H9 (cell line): Measurements from ENCODE around the gene NEDD4L. TPM values are rescaled to one million over a fixed set of nuclear protein-coding genes. Genes with fewer than 3 reads are reported as not detected.
A peak's percentile ranks its signal among the peaks of the same experiment; 100 is the strongest.

ENCODE experiments used
- DNase-seq: peaks from one replicate; pipeline ENCODE4 v3.0.0-alpha.2; 2017
- H2AFZ ChIP-seq: one replicate; pipeline ENCODE4 v1.6.1; 2013; ENCODE audit warnings: mild to moderate bottlenecking, low read length, control low read depth, moderate library complexity
- H2AK5ac ChIP-seq: 2 replicates; pipeline ENCODE4 v1.6.1; 2013; ENCODE audit warnings: low read length, control low read depth, mixed read lengths; ENCODE audit not compliant: insufficient read length
- H2BK120ac ChIP-seq: one replicate; pipeline ENCODE4 v1.6.1; 2013; ENCODE audit warnings: low read depth, mild to moderate bottlenecking, low read length, control low read depth, inconsistent platforms; ENCODE audit not compliant: poor library complexity, severe bottlenecking
- H2BK12ac ChIP-seq: 2 replicates; pipeline ENCODE4 v1.6.1; 2013; ENCODE audit warnings: low read length, control low read depth, mixed read lengths, low read depth; ENCODE audit not compliant: insufficient read length
- H2BK15ac ChIP-seq: 2 replicates; pipeline ENCODE4 v1.6.1; 2013; ENCODE audit warnings: low read depth, low read length, control low read depth
- H2BK20ac ChIP-seq: one replicate; pipeline ENCODE4 v1.6.1; 2013; ENCODE audit warnings: low read depth, mild to moderate bottlenecking, low read length, control low read depth, inconsistent platforms; ENCODE audit not compliant: poor library complexity, severe bottlenecking
- H2BK5ac ChIP-seq: 2 replicates; pipeline ENCODE4 v1.6.1; 2013; ENCODE audit warnings: low read length, control low read depth, mixed read lengths; ENCODE audit not compliant: insufficient read length
- H3K14ac ChIP-seq: 2 replicates; pipeline ENCODE4 v1.6.1; 2013; ENCODE audit warnings: low read length, control low read depth; ENCODE audit not compliant: insufficient read depth
- H3K18ac ChIP-seq: 2 replicates; pipeline ENCODE4 v1.6.1; 2013; ENCODE audit warnings: low read depth, mild to moderate bottlenecking, mixed read lengths, low read length, control low read depth; ENCODE audit not compliant: insufficient read length
- H3K23ac ChIP-seq: 2 replicates; pipeline ENCODE4 v1.6.1; 2013; ENCODE audit warnings: low read length, control low read depth, mixed read lengths, low read depth; ENCODE audit not compliant: insufficient read length
- H3K23me2 ChIP-seq: 2 replicates; pipeline ENCODE4 v1.6.1; 2013; ENCODE audit warnings: low read depth, mild to moderate bottlenecking, mixed read lengths, low read length, control low read depth; ENCODE audit not compliant: insufficient read length, poor library complexity, severe bottlenecking
- H3K27ac ChIP-seq: 2 replicates; pipeline ENCODE4 v1.5.1; 2013; ENCODE audit warnings: low read length, control low read depth, mixed read lengths, low read depth; ENCODE audit not compliant: insufficient read length
- H3K27me3 ChIP-seq: 2 replicates; pipeline ENCODE4 v1.6.1; 2013; ENCODE audit warnings: low read length, control low read depth, inconsistent platforms; ENCODE audit not compliant: insufficient read depth
- H3K4ac ChIP-seq: 2 replicates; pipeline ENCODE4 v1.6.1; 2013; ENCODE audit warnings: low read depth, mild to moderate bottlenecking, control low read depth, inconsistent platforms, low read length, moderate library complexity
- H3K4me1 ChIP-seq: 2 replicates; pipeline ENCODE4 v1.6.1; 2013; ENCODE audit warnings: low read length, control low read depth, inconsistent platforms; ENCODE audit not compliant: insufficient read depth
- H3K4me2 ChIP-seq: 2 replicates; pipeline ENCODE4 v1.6.1; 2013; ENCODE audit warnings: low read length, control low read depth, mixed read lengths; ENCODE audit not compliant: insufficient read length, insufficient read depth
- H3K56ac ChIP-seq: 2 replicates; pipeline ENCODE4 v1.6.1; 2013; ENCODE audit warnings: low read depth, mild to moderate bottlenecking, mixed read lengths, low read length, control low read depth; ENCODE audit not compliant: insufficient read length
- H3K79me1 ChIP-seq: 2 replicates; pipeline ENCODE4 v1.6.1; 2013; ENCODE audit warnings: low read depth, mild to moderate bottlenecking, moderate library complexity, low read length, control low read depth, inconsistent platforms; ENCODE audit not compliant: insufficient read depth, poor library complexity, severe bottlenecking
- H3K79me2 ChIP-seq: 2 replicates; pipeline ENCODE4 v1.6.1; 2013; ENCODE audit warnings: low read length, control low read depth, inconsistent platforms; ENCODE audit not compliant: insufficient read depth
- H3K9ac ChIP-seq: 2 replicates; pipeline ENCODE4 v1.6.1; 2013; ENCODE audit warnings: low read length, control low read depth, mixed read lengths; ENCODE audit not compliant: insufficient read length; ENCODE audit errors: extremely low read depth
- H3K9me3 ChIP-seq: one replicate; pipeline ENCODE4 v1.6.1; 2013; ENCODE audit warnings: low read depth, low read length, inconsistent platforms; ENCODE audit not compliant: control insufficient read depth
- H3T11ph ChIP-seq: one replicate; pipeline ENCODE4 v1.6.1; 2013; ENCODE audit warnings: mild to moderate bottlenecking, low read length, control low read depth, inconsistent platforms
- H4K20me1 ChIP-seq: one replicate; pipeline ENCODE4 v1.6.1; 2013; ENCODE audit not compliant: control insufficient read depth, insufficient read length, insufficient read depth
- H4K5ac ChIP-seq: 2 replicates; pipeline ENCODE4 v1.6.1; 2013; ENCODE audit warnings: low read depth, mild to moderate bottlenecking, mixed read lengths, low read length, control low read depth; ENCODE audit not compliant: insufficient read length
- H4K8ac ChIP-seq: replicated peaks from 2 replicates; pipeline ENCODE4 v1.6.1; 2013; ENCODE audit warnings: low read length, control low read depth, mixed read lengths, low read depth; ENCODE audit not compliant: insufficient read length
- H4K91ac ChIP-seq: 2 replicates; pipeline ENCODE4 v1.6.1; 2013; ENCODE audit warnings: low read depth, mild to moderate bottlenecking, moderate library complexity, mixed read lengths, low read length, control low read depth; ENCODE audit not compliant: insufficient read length
- H3K27ac Mint-ChIP-seq, 3 experiments: 2 replicates in 2 of 3; 3 replicates in 1 of 3; pipeline ENCODE4 v1.8.0; 2020 to 2021; ENCODE audit warnings: mixed read lengths in 3 of 3, mild to moderate bottlenecking in 1 of 3, moderate library complexity in 1 of 3
- H3K27me3 Mint-ChIP-seq: 2 replicates; pipeline ENCODE4 v1.8.0; 2021; ENCODE audit warnings: low read depth, mild to moderate bottlenecking, moderate library complexity, mixed read lengths
- H3K36me3 Mint-ChIP-seq, 3 experiments: 2 replicates in 2 of 3; 3 replicates in 1 of 3; pipeline ENCODE4 v1.8.0; 2020 to 2021; ENCODE audit warnings: low read depth in 3 of 3, mixed read lengths in 3 of 3; ENCODE audit not compliant: insufficient read depth in 1 of 3
- H3K4me1 Mint-ChIP-seq, 2 experiments: 2 replicates each; pipeline ENCODE4 v1.8.0; 2020; ENCODE audit warnings: mixed read lengths in 2 of 2
- H3K4me3 Mint-ChIP-seq, 2 experiments: 2 replicates in 1 of 2; 3 replicates in 1 of 2; pipeline ENCODE4 v1.8.0; 2020 to 2021; ENCODE audit warnings: mild to moderate bottlenecking in 2 of 2, mixed read lengths in 2 of 2, moderate library complexity in 1 of 2
- H3K9me3 Mint-ChIP-seq, 2 experiments: 2 replicates in 1 of 2; 3 replicates in 1 of 2; pipeline ENCODE4 v1.8.0; 2020; ENCODE audit warnings: mild to moderate bottlenecking in 2 of 2, mixed read lengths in 2 of 2, moderate library complexity in 1 of 2
- WGBS: extraction: QIAGEN DNeasy Blood & Tissue Kit; methylation state at CpG from one replicate; pipeline ENCODE4 v1.1.7; 2013; ENCODE audit warnings: missing lambda C conversion rate, low lambda C conversion rate, mixed read lengths; ENCODE audit not compliant: insufficient read length; ENCODE audit errors: extremely low coverage; 5-methylcytosine and 5-hydroxymethylcytosine counted together
- total RNA-seq: library from RNA; stranded (reverse); gene quantifications from 2 replicates; pipeline ENCODE4 v1.2.1, GENCODE V29; 2021
- TF ChIP-seq, protein P1 (sequence below): fragments of 200-600 bp; sonication (generic); conservative IDR thresholded peaks from 3 replicates; pipeline ENCODE4 v1.8.0; 2021; ENCODE audit warnings: antibody characterized with exemption, mild to moderate bottlenecking

Gene NEDD4L
- total RNA-seq, 1 experiment from 2014 or later: 76.3 TPM

DNA sequence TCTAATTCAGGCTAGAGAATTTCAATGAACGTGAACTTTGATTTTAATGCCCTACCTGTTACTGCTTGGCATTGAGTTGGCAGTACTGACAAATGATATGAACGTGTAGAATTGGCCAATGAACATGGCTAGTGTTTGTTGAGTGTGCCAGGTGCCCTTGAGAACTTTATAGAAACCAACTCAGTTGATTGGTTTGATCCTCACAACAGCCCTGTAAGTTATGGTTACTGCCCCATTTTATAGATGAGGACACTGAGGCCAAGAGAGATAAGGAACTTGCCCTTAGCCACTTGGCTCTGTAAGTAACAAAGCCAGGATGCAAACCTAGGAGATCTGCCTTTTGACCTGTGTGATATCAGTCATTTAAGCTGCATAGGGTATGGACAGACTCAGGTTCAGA is 275.7 kb downstream of the NEDD4L start:
- Mint-ChIP-seq H3K27ac (no peak overlapping the region), H3K27me3 (no peaks in the 10 kb centered on the region), H3K36me3 (peaks cover 0 to 14% (median 0%) of the 10 kb centered on the region in 3 experiments; a peak in 2 of 7 replicates), H3K4me1 (peaks cover 22 to 23% of the 10 kb centered on the region in 2 experiments), H3K4me3 (no peak overlapping the region), H3K9me3 (no peaks in the 10 kb centered on the region)
- H2BK20ac ChIP-seq: no peak overlapping the region
- H2AFZ ChIP-seq: no peak overlapping the region
- no peak overlapping the region for H2BK5ac ChIP-seq
- H4K8ac ChIP-seq: no peak overlapping the region
- no peak overlapping the region for H3K4me2 ChIP-seq
- H3K79me2 ChIP-seq: no peaks in the 10 kb centered on the region
- H2BK120ac ChIP-seq: no peak overlapping the region
- no peak overlapping the region for H2BK15ac ChIP-seq
- peaks cover 6% of the 10 kb centered on the region for H3K79me1 ChIP-seq
- peaks cover 12% of the 10 kb centered on the region; the same call in 1 of the 2 replicates for H3K4me1 ChIP-seq
- no peak overlapping the region for H3K14ac ChIP-seq
- no peak overlapping the region for H2AK5ac ChIP-seq
- H3K56ac ChIP-seq: no peak overlapping the region
- H3K9ac ChIP-seq: no peak overlapping the region
- no peak overlapping the region for H3K27ac ChIP-seq
- H4K5ac ChIP-seq: no peak overlapping the region
- WGBS: no CpG with 5 or more reads among the region's 2 CpGs
- no peak overlapping the region for H3K18ac ChIP-seq
- H3K23me2 ChIP-seq: peaks cover 4% of the 10 kb centered on the region
- H3K4ac ChIP-seq: no peak overlapping the region
- no peaks in the 10 kb centered on the region for H3K27me3 ChIP-seq
- no peak overlapping the region for H4K91ac ChIP-seq
- TF ChIP-seq, protein P1, sequence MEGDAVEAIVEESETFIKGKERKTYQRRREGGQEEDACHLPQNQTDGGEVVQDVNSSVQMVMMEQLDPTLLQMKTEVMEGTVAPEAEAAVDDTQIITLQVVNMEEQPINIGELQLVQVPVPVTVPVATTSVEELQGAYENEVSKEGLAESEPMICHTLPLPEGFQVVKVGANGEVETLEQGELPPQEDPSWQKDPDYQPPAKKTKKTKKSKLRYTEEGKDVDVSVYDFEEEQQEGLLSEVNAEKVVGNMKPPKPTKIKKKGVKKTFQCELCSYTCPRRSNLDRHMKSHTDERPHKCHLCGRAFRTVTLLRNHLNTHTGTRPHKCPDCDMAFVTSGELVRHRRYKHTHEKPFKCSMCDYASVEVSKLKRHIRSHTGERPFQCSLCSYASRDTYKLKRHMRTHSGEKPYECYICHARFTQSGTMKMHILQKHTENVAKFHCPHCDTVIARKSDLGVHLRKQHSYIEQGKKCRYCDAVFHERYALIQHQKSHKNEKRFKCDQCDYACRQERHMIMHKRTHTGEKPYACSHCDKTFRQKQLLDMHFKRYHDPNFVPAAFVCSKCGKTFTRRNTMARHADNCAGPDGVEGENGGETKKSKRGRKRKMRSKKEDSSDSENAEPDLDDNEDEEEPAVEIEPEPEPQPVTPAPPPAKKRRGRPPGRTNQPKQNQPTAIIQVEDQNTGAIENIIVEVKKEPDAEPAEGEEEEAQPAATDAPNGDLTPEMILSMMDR: no peak
- no peak overlapping the region for H2BK12ac ChIP-seq
- no peak for DNase-seq
- no peaks in the 10 kb centered on the region for H3K9me3 ChIP-seq
- H4K20me1 ChIP-seq: no peaks in the 10 kb centered on the region
- H3K23ac ChIP-seq: peak overlapping the region; percentile 37
- no peak overlapping the region for H3T11ph ChIP-seq
